NCI-H2196 treated with DMSO at 0.1 percent for 48 hours (cell line): ENCODE results near the gene MT1E.
"Not testable (repeated sequence)": the region's sequence is repeated elsewhere in the genome, so short reads cannot be mapped to it uniquely, and the experiment has no call there.

Experiments used
- DNase-seq: peaks from one replicate; lab custom pipeline; 2025; ENCODE audit not compliant: unreplicated experiment; lab: John Stamatoyannopoulos, UW

MT1E gene

GRCh38 chr16:56643080-56643778, 17.6 kb downstream of the MT1E start:
- no peak for DNase-seq

- DNase-seq: no peak
Observed at GRCh38 chr16:56643833-56644232, 18.3 kb downstream of the MT1E start.

GRCh38 chr16:56645311-56645710, 19.7 kb downstream of the MT1E start:
- DNase-seq: no peak

DNA sequence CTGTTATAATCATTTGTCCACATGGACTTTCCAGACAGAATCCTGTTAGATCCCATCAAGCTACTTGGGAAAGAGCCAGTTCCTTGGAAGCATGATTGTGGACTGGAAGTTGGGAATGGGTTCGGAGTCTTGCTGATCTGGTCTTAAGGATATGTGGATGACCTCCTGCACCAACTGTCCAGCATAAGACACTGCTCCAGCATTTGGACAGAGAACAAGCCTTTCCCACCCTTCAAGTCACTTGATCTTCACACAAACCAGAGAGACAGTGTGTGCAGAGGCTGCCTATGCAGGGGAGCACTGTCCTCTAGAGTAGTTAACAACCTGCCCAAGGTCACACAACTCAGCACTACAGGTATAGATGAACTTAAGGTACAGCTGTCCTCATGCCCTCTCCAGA, 20.3 kb downstream of the MT1E start:
- no peak for DNase-seq

DNA sequence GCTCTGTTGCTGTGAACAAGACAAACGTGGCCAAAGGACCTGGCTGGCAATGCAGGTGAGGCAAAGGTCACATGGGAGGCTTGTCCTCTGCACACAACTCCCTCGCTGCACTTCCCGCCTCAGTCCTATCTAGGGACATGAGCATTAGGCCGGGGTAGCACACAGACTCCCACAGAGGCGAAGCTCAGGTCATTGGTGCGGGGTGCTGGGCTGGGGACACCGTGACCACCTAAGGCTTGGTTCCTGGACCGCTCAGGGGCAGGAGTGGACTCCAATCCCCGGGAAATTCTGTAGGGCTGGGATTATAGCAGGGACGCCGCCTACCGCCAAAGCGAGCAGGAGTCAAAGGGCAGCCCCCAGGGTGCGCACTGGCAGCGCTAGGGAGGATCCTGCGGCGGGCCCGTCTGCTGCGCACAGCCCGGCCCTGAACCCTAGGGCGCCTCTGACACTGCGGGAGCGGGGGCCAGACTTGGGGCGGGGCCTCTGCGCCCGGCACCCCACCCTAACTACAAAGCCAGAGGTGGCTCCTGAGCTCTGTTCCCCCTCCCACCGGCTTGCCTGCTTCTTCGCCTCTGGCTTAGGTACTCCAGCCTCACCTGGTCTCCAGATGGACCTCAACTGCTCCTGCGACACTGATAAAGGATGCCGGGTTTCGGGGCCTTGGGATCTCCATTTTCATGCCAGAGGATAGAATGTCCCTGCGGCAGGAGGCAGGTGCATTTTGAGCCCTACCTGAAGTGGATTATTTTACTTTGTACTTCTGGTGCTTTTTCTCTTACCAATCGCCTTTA, 22.3 kb downstream of the MT1E start:
- no peak for DNase-seq

GRCh38 chr16:56649271-56649670, 23.7 kb downstream of the MT1E start:
- no peak for DNase-seq

DNA sequence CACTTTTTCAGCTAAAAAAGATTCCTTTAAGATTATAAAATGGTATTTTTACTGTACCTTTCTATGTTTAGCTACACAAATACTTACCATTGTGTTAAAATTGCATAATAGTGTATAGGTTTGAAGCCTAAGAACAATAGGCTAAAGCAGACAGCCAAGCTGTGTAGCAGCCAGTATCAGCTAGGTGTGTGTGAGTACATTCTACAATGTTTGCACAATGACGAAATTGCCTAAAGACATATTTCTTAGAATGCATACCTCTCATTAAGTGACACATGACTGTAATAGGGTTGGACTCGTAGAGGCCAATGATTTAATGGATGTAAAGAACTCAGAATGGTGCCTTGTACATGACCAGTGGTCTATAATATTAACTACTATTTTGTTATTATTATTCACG, 24.2 kb downstream of the MT1E start:
- no peak for DNase-seq

- no peak for DNase-seq
Observed at GRCh38 chr16:56651586-56651985, 26.0 kb downstream of the MT1E start, which contains the start of gene MT1B. TSS of gene MT1B (plus strand) at chr16:56651886. CDS start at chr16:56651954, 68 bp downstream.

- no peak for DNase-seq
Observed at GRCh38 chr16:56652600-56652999, 27.0 kb downstream of the MT1E start.

GRCh38 chr16:56653218-56653617, 27.6 kb downstream of the MT1E start:
- no peak for DNase-seq

DNA sequence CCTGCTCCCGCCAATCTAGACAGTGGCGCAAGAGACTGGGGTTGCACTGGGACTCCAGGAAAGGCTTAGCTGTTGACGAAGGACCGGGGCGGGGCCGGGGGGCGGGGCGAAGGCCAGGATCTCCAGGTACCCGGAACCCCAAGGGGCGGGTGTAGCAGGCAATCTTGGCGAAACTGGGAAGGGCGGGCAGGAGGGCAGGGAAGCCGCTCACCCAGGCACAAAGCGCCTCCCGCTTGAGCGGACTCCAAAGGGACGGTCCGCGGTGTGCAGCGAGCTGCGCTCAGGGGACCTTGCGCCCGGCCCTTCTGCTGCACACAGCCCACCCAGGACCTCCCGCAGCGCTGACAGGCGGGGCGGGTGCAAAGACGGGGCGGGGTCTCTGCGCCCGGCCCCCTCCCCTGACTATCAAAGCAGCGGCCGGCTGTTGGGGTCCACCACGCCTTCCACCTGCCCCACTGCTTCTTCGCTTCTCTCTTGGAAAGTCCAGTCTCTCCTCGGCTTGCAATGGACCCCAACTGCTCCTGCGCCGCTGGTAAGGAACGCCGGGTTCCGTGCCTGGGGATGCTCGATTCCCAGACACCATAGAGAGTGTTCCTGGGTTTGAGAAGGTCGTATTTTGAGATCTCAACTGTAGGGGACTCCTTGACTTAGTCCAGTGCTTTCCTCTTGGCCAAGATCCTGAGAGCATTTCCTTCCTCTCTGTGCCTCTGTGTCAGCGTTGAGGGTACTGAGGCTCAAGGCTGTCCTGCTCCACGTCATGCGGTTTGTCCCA, 32.2 kb downstream of the MT1E start, which contains the start of gene MT1F:
MT1F (plus strand) TSS at position 405 of the 772 bp plus-strand sequence; CDS start at position 505, 100 bp downstream.
- no peak for DNase-seq

DNA sequence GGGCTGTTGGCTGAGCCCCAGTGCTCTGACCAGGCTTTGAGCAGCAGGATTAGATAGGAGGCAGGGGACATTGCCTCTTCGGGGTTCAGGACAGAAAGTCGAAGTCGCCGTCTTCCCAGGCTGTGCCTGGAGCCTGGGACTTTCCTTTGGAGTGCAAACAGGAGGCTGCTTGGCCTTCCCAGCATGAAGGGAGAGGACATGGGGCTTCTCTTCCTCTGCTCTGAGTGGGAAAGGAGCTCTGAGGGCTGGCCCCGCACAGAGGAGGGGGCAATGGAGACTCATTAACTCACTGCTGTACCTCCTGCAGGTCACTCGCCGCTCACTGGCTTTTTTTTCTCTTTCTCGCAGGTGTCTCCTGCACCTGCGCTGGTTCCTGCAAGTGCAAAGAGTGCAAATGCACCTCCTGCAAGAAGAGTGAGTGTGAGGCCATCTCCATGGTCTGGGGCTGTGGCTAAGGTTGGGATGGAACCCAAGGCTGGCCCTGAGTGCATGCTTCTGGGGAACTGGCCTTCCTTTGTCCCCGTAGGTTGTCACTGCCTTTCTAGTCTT, 32.8 kb downstream of the MT1E start:
- no peak for DNase-seq

DNA sequence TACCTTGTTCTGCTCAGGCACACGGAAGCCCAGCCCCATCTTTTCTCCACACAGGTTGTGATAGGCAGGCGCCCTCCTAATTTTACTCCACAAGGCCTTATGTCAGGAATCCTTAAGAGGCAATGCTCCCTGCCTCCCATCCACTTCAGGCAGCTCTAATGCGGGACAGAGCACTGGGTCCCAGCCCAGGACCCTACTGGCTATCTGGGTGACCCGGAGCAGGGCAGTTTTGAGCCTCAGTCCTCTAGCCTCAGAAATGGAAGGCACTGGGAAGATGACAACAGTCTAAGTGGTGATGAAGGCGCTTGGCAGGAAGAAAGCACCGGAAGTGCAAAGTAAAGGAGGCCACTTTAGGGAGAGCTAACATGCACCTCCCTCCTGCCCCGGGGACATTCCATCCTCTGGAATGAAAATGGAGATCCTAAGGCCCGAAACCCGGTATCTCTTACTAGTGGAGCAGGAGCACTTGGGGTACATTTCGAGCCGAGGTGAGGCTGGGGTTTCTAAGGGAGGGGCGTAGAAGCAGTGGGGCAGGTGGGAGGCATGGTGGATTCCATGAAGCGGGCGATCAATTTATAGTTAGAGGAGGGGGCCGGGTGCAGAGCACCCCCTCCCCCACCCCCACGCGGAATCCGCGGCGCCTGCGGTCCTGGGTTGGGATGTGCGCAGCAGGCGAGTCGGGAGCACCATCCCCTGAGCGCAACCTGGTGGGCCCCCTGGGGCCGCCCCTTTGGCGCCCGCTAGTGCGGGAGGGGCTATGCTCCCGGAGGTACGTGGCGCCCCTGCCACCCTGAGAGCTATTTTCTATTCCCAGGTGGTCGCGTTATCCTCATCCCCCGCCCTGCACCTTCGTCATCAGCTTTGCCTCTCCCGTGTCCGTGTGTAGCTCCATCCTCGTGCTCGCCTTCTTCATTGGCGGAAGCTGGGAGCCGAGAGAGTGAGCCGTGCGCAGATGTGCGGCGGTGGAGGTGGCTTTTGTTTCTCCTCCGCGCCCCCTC, 37.1 kb downstream of the MT1E start:
- DNase-seq: no peak

DNA sequence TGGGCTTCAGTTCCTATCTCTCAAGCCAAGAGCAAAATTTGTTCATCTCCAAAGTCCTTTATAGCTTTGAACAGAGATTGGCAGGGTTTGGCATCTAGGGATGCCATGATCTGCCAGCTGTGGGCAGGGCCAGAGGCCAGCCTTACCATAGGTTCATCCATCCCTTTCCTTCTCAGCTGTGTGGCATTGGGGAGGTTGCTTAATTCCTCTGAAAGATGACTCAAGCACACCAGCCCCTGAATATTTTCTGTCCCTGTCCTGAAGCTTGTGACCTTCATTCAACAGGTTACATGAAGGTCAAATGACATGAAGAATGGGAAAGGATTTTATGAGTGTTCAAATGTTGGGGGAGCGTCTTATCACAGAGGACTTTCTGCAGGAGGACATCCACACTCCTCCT, 38.9 kb downstream of the MT1E start:
- DNase-seq: no peak

DNA sequence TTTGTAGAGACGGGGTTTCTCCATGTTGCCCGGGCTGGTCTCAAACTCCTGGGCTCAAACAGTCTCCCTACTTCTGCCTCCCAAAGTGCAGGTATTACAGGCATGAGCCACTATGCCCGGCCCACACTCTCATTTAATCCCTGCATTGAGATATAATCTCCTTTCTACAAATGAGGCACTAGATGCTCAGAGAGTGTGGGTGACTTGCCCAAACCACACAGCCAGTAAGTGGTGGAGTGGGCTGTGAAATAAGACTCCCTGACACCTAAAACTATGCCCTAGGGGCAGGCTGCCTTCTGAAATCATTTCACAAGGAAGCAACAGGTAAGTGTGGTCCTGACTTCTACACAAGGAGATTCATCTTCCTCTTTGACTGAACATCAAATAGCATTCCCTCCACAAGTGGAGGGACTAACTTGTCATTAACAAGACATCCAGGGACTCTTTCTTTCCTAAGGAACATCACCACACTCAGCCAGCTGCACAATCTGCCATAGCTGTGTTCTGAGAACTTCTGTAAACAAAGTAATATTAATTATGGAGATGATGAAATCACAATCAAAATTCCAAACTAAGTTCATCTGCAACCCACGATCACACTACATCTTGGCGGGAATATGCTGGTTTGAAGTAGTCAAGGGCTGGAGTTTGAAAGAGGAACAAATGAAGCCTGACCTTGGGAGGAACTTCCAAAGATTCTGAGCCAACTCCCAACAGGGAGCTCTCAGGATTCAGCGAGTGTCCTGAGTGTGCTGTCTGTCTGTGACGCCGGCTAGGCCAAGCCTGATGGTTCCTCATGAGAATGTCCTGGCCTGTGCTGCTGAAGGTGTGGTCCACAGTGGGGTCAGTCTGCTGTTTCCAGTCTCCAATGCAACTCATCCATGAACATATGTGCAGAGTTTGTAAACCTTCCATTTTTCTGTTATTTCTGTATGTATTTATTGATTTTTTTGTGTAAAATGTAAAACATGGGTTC, 40.0 kb downstream of the MT1E start:
- DNase-seq: not testable (repeated sequence)

DNA sequence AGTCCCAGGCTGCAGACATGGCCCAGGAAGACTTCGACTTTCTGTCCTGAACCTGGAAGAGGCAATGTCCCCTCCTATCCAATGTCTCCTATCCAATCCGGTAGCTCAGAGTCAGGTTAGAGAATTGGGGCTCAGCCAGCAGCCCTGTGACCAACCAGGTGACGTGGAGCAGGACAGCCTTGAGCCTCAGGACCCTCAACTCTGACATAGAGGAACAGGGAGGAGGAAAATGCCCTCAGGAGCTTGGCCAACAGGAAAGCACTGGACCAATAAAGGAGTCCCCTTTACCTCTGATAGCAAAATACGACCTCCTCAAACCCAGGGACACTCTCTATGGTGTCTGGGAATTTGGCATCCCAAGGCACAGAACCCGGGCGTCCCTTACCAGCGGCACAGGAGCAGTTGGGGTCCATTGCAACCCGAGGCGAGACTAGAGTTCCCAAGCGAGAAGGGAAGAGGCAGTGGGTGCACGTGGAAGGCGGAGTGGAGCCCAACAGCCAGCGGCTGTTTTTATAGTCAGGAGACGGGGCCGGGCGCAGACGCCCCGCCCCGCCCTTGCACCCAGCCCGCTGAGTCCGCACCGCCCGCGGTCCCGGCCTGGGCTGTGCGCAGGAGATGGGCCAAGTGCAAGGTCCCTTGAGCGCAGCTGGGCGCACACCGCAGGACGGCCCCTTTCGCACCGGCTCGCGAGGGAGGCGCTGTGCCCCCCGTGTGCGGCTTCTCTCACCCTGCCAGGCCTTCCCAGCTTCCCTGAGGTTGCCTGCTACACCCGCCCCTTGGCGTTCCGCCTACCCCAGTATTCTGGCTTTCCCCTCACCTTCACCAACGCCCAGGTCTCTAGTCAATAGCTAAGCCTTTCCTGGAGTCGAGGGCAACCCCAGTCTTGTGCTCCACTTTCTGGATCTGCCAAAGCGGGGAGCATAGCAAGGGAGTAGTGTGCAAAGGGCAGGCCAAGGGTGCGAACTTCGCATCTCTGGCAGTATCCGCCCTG, 42.3 kb downstream of the MT1E start, which contains the start of gene MT1G:
MT1G (minus strand) TSS at position 485 of the 991 bp plus-strand sequence; CDS start at position 413, 72 bp downstream.
- no peak for DNase-seq

- DNase-seq: no peak
Observed at GRCh38 chr16:56669005-56669839, 43.6 kb downstream of the MT1E start, which contains the start of gene MT1H. TSS of gene MT1H (plus strand) at chr16:56669814. CDS start at chr16:56669885, 71 bp downstream.
